ENCODE data around the gene TRIOBP.
"Not testable (repeated sequence)": the region's sequence is repeated elsewhere in the genome, so short reads cannot be mapped to it uniquely, and the experiment has no call there.

TRIOBP gene

GRCh38 chr22:37696657-37697537 is at the start of gene TRIOBP:
Gene TRIOBP (plus strand): TSS chr22:37697048. CDS start chr22:37701366, 4,318 bp downstream.
- DNase-seq, result peak; percentile 89

GRCh38 chr22:37647317-37647716 is 49.5 kb upstream of the TRIOBP start:
- no peak for DNase-seq

GRCh38 chr22:37647928-37648327 is 48.9 kb upstream of the TRIOBP start:
- DNase-seq, result no peak

- DNase-seq, result no peak
These were observed 46.2 kb upstream of the TRIOBP start for GRCh38 chr22:37650463-37651136.

- DNase-seq, result no peak
These were observed 42.1 kb upstream of the TRIOBP start for GRCh38 chr22:37654563-37655251.

GRCh38 chr22:37655252-37655563 is 41.6 kb upstream of the TRIOBP start:
- no peak for DNase-seq

GRCh38 chr22:37656583-37656982 is 40.3 kb upstream of the TRIOBP start:
- not testable (repeated sequence) for DNase-seq

GRCh38 chr22:37657590-37658132 is 39.2 kb upstream of the TRIOBP start:
- no peak for DNase-seq

- DNase-seq, result peak; percentile 99
These were observed 38.4 kb upstream of the TRIOBP start, which contains the start of gene PDXP for GRCh38 chr22:37658133-37659065. Gene PDXP (plus strand): TSS chr22:37658723. CDS start chr22:37658783, 60 bp downstream.

GRCh38 chr22:37659066-37659896 is 37.6 kb upstream of the TRIOBP start:
- peak; percentile 39 to 41 for DNase-seq

GRCh38 chr22:37659897-37660708 is 36.7 kb upstream of the TRIOBP start:
- no peak for DNase-seq

GRCh38 chr22:37660709-37661045 is 36.2 kb upstream of the TRIOBP start:
- DNase-seq, result no peak

- no peak for DNase-seq
These were observed 35.5 kb upstream of the TRIOBP start for GRCh38 chr22:37661160-37661924.

GRCh38 chr22:37662039-37662438 is 34.8 kb upstream of the TRIOBP start:
- no peak for DNase-seq

- DNase-seq, result no peak
These were observed 33.2 kb upstream of the TRIOBP start for GRCh38 chr22:37663521-37664140.

- no peak for DNase-seq
These were observed 32.4 kb upstream of the TRIOBP start for GRCh38 chr22:37664249-37665101.

GRCh38 chr22:37665487-37665886 is 31.4 kb upstream of the TRIOBP start:
- DNase-seq, result no peak

GRCh38 chr22:37669586-37669985 is 27.3 kb upstream of the TRIOBP start:
- no peak for DNase-seq
